Measurements from ENCODE around the gene S100A5.

DNA sequence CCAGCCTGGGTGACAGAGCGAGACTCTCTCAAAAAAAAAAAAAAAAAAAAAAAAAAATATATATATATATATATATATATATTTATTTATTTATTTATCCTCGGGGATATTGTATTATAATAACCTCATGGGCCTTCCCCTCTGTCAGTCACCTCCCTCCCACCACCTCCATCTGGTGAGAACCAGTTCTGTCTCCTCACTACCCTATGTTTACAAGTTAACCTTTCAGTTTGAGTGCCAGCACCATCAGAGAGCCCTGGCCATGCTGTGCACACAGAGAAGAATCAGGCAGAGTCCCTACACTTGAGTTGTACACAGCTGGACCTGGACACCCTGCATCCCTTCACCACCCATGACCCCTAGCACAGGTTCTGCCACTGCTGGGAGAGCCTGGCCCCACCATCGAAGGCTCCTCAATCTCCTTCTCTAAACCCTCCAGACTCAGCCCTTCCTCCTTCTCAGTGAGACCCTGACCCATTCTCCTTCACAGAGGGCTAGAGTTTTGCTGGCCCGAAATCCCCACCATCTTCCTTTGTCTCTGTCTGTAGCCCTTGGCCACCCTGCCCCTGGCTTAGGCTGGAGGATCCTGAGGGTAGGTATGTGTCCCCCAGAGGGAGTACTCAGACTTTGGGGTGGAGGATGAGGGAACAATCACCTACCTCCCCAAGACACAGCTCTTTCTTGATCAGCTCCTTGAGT lies 1.2 kb downstream of the S100A5 start:
- no peak for TF ChIP-seq EZH2 (optimal IDR thresholded peaks at IDR 0.05; ENCODE audit: low read depth, low read length)
- TF ChIP-seq, protein P1, sequence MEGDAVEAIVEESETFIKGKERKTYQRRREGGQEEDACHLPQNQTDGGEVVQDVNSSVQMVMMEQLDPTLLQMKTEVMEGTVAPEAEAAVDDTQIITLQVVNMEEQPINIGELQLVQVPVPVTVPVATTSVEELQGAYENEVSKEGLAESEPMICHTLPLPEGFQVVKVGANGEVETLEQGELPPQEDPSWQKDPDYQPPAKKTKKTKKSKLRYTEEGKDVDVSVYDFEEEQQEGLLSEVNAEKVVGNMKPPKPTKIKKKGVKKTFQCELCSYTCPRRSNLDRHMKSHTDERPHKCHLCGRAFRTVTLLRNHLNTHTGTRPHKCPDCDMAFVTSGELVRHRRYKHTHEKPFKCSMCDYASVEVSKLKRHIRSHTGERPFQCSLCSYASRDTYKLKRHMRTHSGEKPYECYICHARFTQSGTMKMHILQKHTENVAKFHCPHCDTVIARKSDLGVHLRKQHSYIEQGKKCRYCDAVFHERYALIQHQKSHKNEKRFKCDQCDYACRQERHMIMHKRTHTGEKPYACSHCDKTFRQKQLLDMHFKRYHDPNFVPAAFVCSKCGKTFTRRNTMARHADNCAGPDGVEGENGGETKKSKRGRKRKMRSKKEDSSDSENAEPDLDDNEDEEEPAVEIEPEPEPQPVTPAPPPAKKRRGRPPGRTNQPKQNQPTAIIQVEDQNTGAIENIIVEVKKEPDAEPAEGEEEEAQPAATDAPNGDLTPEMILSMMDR (IDR thresholded peaks at IDR 0.05; ENCODE audit: low read length): no peak

Measured in MM.1S (cell line).